H9 (cell line): ENCODE measurements around the gene CAVIN2. TPM values are rescaled to one million over a fixed set of nuclear protein-coding genes. Genes with fewer than 3 reads are reported as not detected.

Experiments used
- DNase-seq: peaks from one replicate; pipeline ENCODE4 v3.0.0-alpha.2; 2017
- H2AFZ ChIP-seq: one replicate; pipeline ENCODE4 v1.6.1; 2013; ENCODE audit warnings: mild to moderate bottlenecking, low read length, control low read depth, moderate library complexity
- H2AK5ac ChIP-seq: 2 replicates; pipeline ENCODE4 v1.6.1; 2013; ENCODE audit warnings: low read length, control low read depth, mixed read lengths; ENCODE audit not compliant: insufficient read length
- H2BK120ac ChIP-seq: one replicate; pipeline ENCODE4 v1.6.1; 2013; ENCODE audit warnings: low read depth, mild to moderate bottlenecking, low read length, control low read depth, inconsistent platforms; ENCODE audit not compliant: poor library complexity, severe bottlenecking
- H2BK12ac ChIP-seq: 2 replicates; pipeline ENCODE4 v1.6.1; 2013; ENCODE audit warnings: low read length, control low read depth, mixed read lengths, low read depth; ENCODE audit not compliant: insufficient read length
- H2BK15ac ChIP-seq: 2 replicates; pipeline ENCODE4 v1.6.1; 2013; ENCODE audit warnings: low read depth, low read length, control low read depth
- H2BK20ac ChIP-seq: one replicate; pipeline ENCODE4 v1.6.1; 2013; ENCODE audit warnings: low read depth, mild to moderate bottlenecking, low read length, control low read depth, inconsistent platforms; ENCODE audit not compliant: poor library complexity, severe bottlenecking
- H2BK5ac ChIP-seq: 2 replicates; pipeline ENCODE4 v1.6.1; 2013; ENCODE audit warnings: low read length, control low read depth, mixed read lengths; ENCODE audit not compliant: insufficient read length
- H3K14ac ChIP-seq: 2 replicates; pipeline ENCODE4 v1.6.1; 2013; ENCODE audit warnings: low read length, control low read depth; ENCODE audit not compliant: insufficient read depth
- H3K18ac ChIP-seq: 2 replicates; pipeline ENCODE4 v1.6.1; 2013; ENCODE audit warnings: low read depth, mild to moderate bottlenecking, mixed read lengths, low read length, control low read depth; ENCODE audit not compliant: insufficient read length
- H3K23ac ChIP-seq: 2 replicates; pipeline ENCODE4 v1.6.1; 2013; ENCODE audit warnings: low read length, control low read depth, mixed read lengths, low read depth; ENCODE audit not compliant: insufficient read length
- H3K23me2 ChIP-seq: 2 replicates; pipeline ENCODE4 v1.6.1; 2013; ENCODE audit warnings: low read depth, mild to moderate bottlenecking, mixed read lengths, low read length, control low read depth; ENCODE audit not compliant: insufficient read length, poor library complexity, severe bottlenecking
- H3K27ac ChIP-seq: 2 replicates; pipeline ENCODE4 v1.5.1; 2013; ENCODE audit warnings: low read length, control low read depth, mixed read lengths, low read depth; ENCODE audit not compliant: insufficient read length
- H3K27me3 ChIP-seq: 2 replicates; pipeline ENCODE4 v1.6.1; 2013; ENCODE audit warnings: low read length, control low read depth, inconsistent platforms; ENCODE audit not compliant: insufficient read depth
- H3K4ac ChIP-seq: 2 replicates; pipeline ENCODE4 v1.6.1; 2013; ENCODE audit warnings: low read depth, mild to moderate bottlenecking, control low read depth, inconsistent platforms, low read length, moderate library complexity
- H3K4me1 ChIP-seq: 2 replicates; pipeline ENCODE4 v1.6.1; 2013; ENCODE audit warnings: low read length, control low read depth, inconsistent platforms; ENCODE audit not compliant: insufficient read depth
- H3K4me2 ChIP-seq: 2 replicates; pipeline ENCODE4 v1.6.1; 2013; ENCODE audit warnings: low read length, control low read depth, mixed read lengths; ENCODE audit not compliant: insufficient read length, insufficient read depth
- H3K56ac ChIP-seq: 2 replicates; pipeline ENCODE4 v1.6.1; 2013; ENCODE audit warnings: low read depth, mild to moderate bottlenecking, mixed read lengths, low read length, control low read depth; ENCODE audit not compliant: insufficient read length
- H3K79me1 ChIP-seq: 2 replicates; pipeline ENCODE4 v1.6.1; 2013; ENCODE audit warnings: low read depth, mild to moderate bottlenecking, moderate library complexity, low read length, control low read depth, inconsistent platforms; ENCODE audit not compliant: insufficient read depth, poor library complexity, severe bottlenecking
- H3K79me2 ChIP-seq: 2 replicates; pipeline ENCODE4 v1.6.1; 2013; ENCODE audit warnings: low read length, control low read depth, inconsistent platforms; ENCODE audit not compliant: insufficient read depth
- H3K9ac ChIP-seq: 2 replicates; pipeline ENCODE4 v1.6.1; 2013; ENCODE audit warnings: low read length, control low read depth, mixed read lengths; ENCODE audit not compliant: insufficient read length; ENCODE audit errors: extremely low read depth
- H3K9me3 ChIP-seq: one replicate; pipeline ENCODE4 v1.6.1; 2013; ENCODE audit warnings: low read depth, low read length, inconsistent platforms; ENCODE audit not compliant: control insufficient read depth
- H3T11ph ChIP-seq: one replicate; pipeline ENCODE4 v1.6.1; 2013; ENCODE audit warnings: mild to moderate bottlenecking, low read length, control low read depth, inconsistent platforms
- H4K20me1 ChIP-seq: one replicate; pipeline ENCODE4 v1.6.1; 2013; ENCODE audit not compliant: control insufficient read depth, insufficient read length, insufficient read depth
- H4K5ac ChIP-seq: 2 replicates; pipeline ENCODE4 v1.6.1; 2013; ENCODE audit warnings: low read depth, mild to moderate bottlenecking, mixed read lengths, low read length, control low read depth; ENCODE audit not compliant: insufficient read length
- H4K8ac ChIP-seq: replicated peaks from 2 replicates; pipeline ENCODE4 v1.6.1; 2013; ENCODE audit warnings: low read length, control low read depth, mixed read lengths, low read depth; ENCODE audit not compliant: insufficient read length
- H4K91ac ChIP-seq: 2 replicates; pipeline ENCODE4 v1.6.1; 2013; ENCODE audit warnings: low read depth, mild to moderate bottlenecking, moderate library complexity, mixed read lengths, low read length, control low read depth; ENCODE audit not compliant: insufficient read length
- H3K27ac Mint-ChIP-seq, 3 experiments: 2 replicates in 2 of 3; 3 replicates in 1 of 3; pipeline ENCODE4 v1.8.0; 2020 to 2021; ENCODE audit warnings: mixed read lengths in 3 of 3, mild to moderate bottlenecking in 1 of 3, moderate library complexity in 1 of 3
- H3K27me3 Mint-ChIP-seq: 2 replicates; pipeline ENCODE4 v1.8.0; 2021; ENCODE audit warnings: low read depth, mild to moderate bottlenecking, moderate library complexity, mixed read lengths
- H3K36me3 Mint-ChIP-seq, 3 experiments: 2 replicates in 2 of 3; 3 replicates in 1 of 3; pipeline ENCODE4 v1.8.0; 2020 to 2021; ENCODE audit warnings: low read depth in 3 of 3, mixed read lengths in 3 of 3; ENCODE audit not compliant: insufficient read depth in 1 of 3
- H3K4me1 Mint-ChIP-seq, 2 experiments: 2 replicates each; pipeline ENCODE4 v1.8.0; 2020; ENCODE audit warnings: mixed read lengths in 2 of 2
- H3K4me3 Mint-ChIP-seq, 2 experiments: 2 replicates in 1 of 2; 3 replicates in 1 of 2; pipeline ENCODE4 v1.8.0; 2020 to 2021; ENCODE audit warnings: mild to moderate bottlenecking in 2 of 2, mixed read lengths in 2 of 2, moderate library complexity in 1 of 2
- H3K9me3 Mint-ChIP-seq, 2 experiments: 2 replicates in 1 of 2; 3 replicates in 1 of 2; pipeline ENCODE4 v1.8.0; 2020; ENCODE audit warnings: mild to moderate bottlenecking in 2 of 2, mixed read lengths in 2 of 2, moderate library complexity in 1 of 2
- WGBS: extraction: QIAGEN DNeasy Blood & Tissue Kit; methylation state at CpG from one replicate; pipeline ENCODE4 v1.1.7; 2013; ENCODE audit warnings: missing lambda C conversion rate, low lambda C conversion rate, mixed read lengths; ENCODE audit not compliant: insufficient read length; ENCODE audit errors: extremely low coverage; 5-methylcytosine and 5-hydroxymethylcytosine counted together
- total RNA-seq: library from RNA; stranded (reverse); gene quantifications from 2 replicates; pipeline ENCODE4 v1.2.1, GENCODE V29; 2021
- TF ChIP-seq, protein P1 (sequence below): fragments of 200-600 bp; sonication (generic); conservative IDR thresholded peaks from 3 replicates; pipeline ENCODE4 v1.8.0; 2021; ENCODE audit warnings: antibody characterized with exemption, mild to moderate bottlenecking

Gene CAVIN2
- total RNA-seq, 1 experiment from 2014 or later, result not detected

DNA sequence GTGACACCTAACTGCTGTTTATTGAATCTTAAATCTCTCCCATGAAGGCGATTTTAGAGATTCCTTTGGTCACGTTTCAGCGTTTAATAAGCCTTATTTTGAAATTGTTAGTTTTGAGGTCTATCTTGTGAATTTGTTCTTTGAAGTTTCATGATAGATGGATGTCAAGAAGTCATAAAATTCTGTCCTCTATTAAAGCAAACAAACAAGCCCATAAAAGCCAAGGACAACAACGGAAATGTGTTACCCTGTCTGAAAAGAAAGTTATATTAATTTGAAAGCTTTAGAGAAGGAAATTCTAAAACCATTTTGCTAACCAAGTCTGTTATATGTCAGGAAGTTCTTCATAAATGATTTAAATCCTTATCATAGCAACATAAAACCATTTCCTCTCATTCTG, 7.0 kb upstream of the CAVIN2 start:
- Histone ChIP-seq H3K23ac (no peak overlapping the region), H3K23me2 (no peaks in the 10 kb centered on the region), H3K27me3 (no peaks in the 10 kb centered on the region), H3K79me1 (no peaks in the 10 kb centered on the region), H3K9ac (no peak overlapping the region), H2AFZ (no peak overlapping the region), H2AK5ac (no peak overlapping the region), H3K79me2 (no peaks in the 10 kb centered on the region), H4K91ac (no peak overlapping the region), H3K56ac (no peak overlapping the region), H3K27ac (no peak overlapping the region), H2BK20ac (no peak overlapping the region), H3K14ac (no peak overlapping the region), H4K20me1 (no peaks in the 10 kb centered on the region), H4K8ac (no peak overlapping the region), H2BK5ac (no peak overlapping the region), H3T11ph (no peak overlapping the region), H3K9me3 (no peaks in the 10 kb centered on the region), H2BK15ac (no peak overlapping the region), H3K4me1 (peaks cover 9% of the 10 kb centered on the region; the same call in 1 of the 2 replicates), H3K18ac (no peak overlapping the region), H2BK120ac (no peak overlapping the region), H2BK12ac (no peak overlapping the region), H3K4ac (no peak overlapping the region), H3K4me2 (no peak overlapping the region), H4K5ac (no peak overlapping the region)
- Mint-ChIP-seq H3K36me3 (no peaks in the 10 kb centered on the region; a peak in 2 of 7 replicates), H3K27me3 (no peaks in the 10 kb centered on the region), H3K4me3 (no peak overlapping the region), H3K4me1 (peaks cover 16 to 19% of the 10 kb centered on the region in 2 experiments), H3K9me3 (no peaks in the 10 kb centered on the region), H3K27ac (no peak overlapping the region)
- no peak for DNase-seq
- TF ChIP-seq, protein P1, sequence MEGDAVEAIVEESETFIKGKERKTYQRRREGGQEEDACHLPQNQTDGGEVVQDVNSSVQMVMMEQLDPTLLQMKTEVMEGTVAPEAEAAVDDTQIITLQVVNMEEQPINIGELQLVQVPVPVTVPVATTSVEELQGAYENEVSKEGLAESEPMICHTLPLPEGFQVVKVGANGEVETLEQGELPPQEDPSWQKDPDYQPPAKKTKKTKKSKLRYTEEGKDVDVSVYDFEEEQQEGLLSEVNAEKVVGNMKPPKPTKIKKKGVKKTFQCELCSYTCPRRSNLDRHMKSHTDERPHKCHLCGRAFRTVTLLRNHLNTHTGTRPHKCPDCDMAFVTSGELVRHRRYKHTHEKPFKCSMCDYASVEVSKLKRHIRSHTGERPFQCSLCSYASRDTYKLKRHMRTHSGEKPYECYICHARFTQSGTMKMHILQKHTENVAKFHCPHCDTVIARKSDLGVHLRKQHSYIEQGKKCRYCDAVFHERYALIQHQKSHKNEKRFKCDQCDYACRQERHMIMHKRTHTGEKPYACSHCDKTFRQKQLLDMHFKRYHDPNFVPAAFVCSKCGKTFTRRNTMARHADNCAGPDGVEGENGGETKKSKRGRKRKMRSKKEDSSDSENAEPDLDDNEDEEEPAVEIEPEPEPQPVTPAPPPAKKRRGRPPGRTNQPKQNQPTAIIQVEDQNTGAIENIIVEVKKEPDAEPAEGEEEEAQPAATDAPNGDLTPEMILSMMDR, result no peak
- no CpG with 5 or more reads among the region's 4 CpGs for WGBS
